Smooth muscle cell (in vitro differentiated cells): Measurements from ENCODE around the gene MGLL. TPM values are rescaled to one million over a fixed set of nuclear protein-coding genes. Genes with fewer than 3 reads are reported as not detected.

Experiments
- DNase-seq: peaks from one replicate; lab custom pipeline; 2025; ENCODE audit not compliant: unreplicated experiment; lab: John Stamatoyannopoulos, UW
- H2AFZ ChIP-seq: fragments of 200-600 bp; sonication (generic); 2 replicates; pipeline ENCODE4 v1.6.0; 2016; ENCODE audit warnings: antibody characterized with exemption, low read depth, mild to moderate bottlenecking
- H3F3A ChIP-seq: fragments of 200-600 bp; sonication (generic); 2 replicates; pipeline ENCODE4 v1.6.0; 2017; ENCODE audit warnings: antibody characterized with exemption, low read depth
- H3K27ac ChIP-seq: fragments of 200-600 bp; sonication (generic); 2 replicates; pipeline ENCODE4 v1.5.1; 2016; ENCODE audit warnings: low read depth, mild to moderate bottlenecking
- H3K27me3 ChIP-seq: fragments of 200-600 bp; sonication (generic); 2 replicates; pipeline ENCODE4 v1.6.1; 2016; ENCODE audit warnings: low read depth, mild to moderate bottlenecking
- H3K36me3 ChIP-seq: fragments of 200-600 bp; sonication (generic); 2 replicates; pipeline ENCODE4 v1.5.1; 2016; ENCODE audit warnings: low read depth
- H3K4me1 ChIP-seq: fragments of 200-600 bp; sonication (generic); 2 replicates; pipeline ENCODE4 v1.5.1; 2016; ENCODE audit warnings: low read depth
- H3K4me2 ChIP-seq: fragments of 200-600 bp; sonication (generic); 2 replicates; pipeline ENCODE4 v1.6.0; 2016; ENCODE audit warnings: mild to moderate bottlenecking
- H3K4me3 ChIP-seq: fragments of 200-600 bp; sonication (generic); 2 replicates; pipeline ENCODE4 v1.5.1; 2016; ENCODE audit warnings: mild to moderate bottlenecking
- H3K79me2 ChIP-seq: fragments of 200-600 bp; sonication (generic); 2 replicates; pipeline ENCODE4 v1.6.0; 2016; ENCODE audit warnings: low read depth, mild to moderate bottlenecking
- H3K9ac ChIP-seq: fragments of 200-600 bp; sonication (generic); 2 replicates; pipeline ENCODE4 v1.6.0; 2016; ENCODE audit warnings: low read depth
- H3K9me3 ChIP-seq: fragments of 200-600 bp; sonication (generic); replicated peaks from 2 replicates; pipeline ENCODE4 v1.5.1; 2016; ENCODE audit warnings: low read depth
- H4K20me1 ChIP-seq: fragments of 200-600 bp; sonication (generic); 2 replicates; pipeline ENCODE4 v1.6.0; 2016; ENCODE audit warnings: low read depth
- WGBS: methylation state at CpG from one replicate; pipeline ENCODE4 v1.1.7; 2016; ENCODE audit warnings: low lambda C conversion rate; 5-methylcytosine and 5-hydroxymethylcytosine counted together
- polyA plus RNA-seq: library from polyadenylated mRNA; unstranded; fragments of >200 nt; fragmentation: Nextera tagmentation; extraction: Ambion mirVana; gene quantifications from 2 replicates; pipeline ENCODE4 v1.2.1, GENCODE V29; 2016
- total RNA-seq: library from RNA; depleted of rRNA; stranded (reverse); fragments of >200 nt; gene quantifications from 2 replicates; pipeline ENCODE4 v1.2.3, GENCODE V29; 2014
- TF ChIP-seq, protein P1 (sequence below): fragments of 200-600 bp; sonication (generic); IDR thresholded peaks from 2 replicates; pipeline ENCODE4 v1.5.1; 2017; ENCODE audit warnings: borderline replicate concordance, mild to moderate bottlenecking, antibody characterized with exemption; ENCODE audit not compliant: insufficient read depth, poor library complexity, severe bottlenecking

The MGLL gene
- total and polyA plus RNA-seq, 2 experiments from 2014 or later = 13.6 to 22.5 TPM

DNA sequence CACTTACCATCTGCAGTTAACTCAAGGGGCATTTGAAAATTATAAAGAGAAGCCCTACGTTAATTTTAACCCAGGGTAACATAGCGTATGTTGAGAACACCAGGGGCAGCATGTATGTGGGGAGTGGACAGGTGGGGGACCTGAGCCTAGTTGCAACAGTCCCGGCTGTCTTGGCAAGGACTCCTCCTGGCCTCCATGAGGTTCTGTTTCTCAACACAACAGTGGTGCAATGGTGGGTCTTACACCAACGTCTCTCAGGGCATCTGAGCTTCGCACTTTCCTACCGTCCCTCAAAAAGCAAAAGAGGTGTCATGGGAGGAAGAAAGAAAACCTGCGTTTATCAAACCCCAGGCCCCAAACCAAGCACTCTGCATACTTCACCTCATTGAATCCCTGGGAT lies 50.6 kb downstream of the MGLL start:
- Histone ChIP-seq H4K20me1 (no peaks in the 10 kb centered on the region), H3K4me1 (no peaks in the 10 kb centered on the region), H2AFZ (no peak overlapping the region), H3K79me2 (no peaks in the 10 kb centered on the region), H3K4me2 (no peak overlapping the region), H3K27me3 (no peaks in the 10 kb centered on the region), H3F3A (no peaks in the 10 kb centered on the region), H3K9me3 (no peaks in the 10 kb centered on the region), H3K36me3 (no peaks in the 10 kb centered on the region), H3K27ac (no peak overlapping the region), H3K9ac (no peak overlapping the region), H3K4me3 (no peak overlapping the region)
- TF ChIP-seq, protein P1, sequence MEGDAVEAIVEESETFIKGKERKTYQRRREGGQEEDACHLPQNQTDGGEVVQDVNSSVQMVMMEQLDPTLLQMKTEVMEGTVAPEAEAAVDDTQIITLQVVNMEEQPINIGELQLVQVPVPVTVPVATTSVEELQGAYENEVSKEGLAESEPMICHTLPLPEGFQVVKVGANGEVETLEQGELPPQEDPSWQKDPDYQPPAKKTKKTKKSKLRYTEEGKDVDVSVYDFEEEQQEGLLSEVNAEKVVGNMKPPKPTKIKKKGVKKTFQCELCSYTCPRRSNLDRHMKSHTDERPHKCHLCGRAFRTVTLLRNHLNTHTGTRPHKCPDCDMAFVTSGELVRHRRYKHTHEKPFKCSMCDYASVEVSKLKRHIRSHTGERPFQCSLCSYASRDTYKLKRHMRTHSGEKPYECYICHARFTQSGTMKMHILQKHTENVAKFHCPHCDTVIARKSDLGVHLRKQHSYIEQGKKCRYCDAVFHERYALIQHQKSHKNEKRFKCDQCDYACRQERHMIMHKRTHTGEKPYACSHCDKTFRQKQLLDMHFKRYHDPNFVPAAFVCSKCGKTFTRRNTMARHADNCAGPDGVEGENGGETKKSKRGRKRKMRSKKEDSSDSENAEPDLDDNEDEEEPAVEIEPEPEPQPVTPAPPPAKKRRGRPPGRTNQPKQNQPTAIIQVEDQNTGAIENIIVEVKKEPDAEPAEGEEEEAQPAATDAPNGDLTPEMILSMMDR = no peak
- DNase-seq = no peak
- WGBS = 86% methylated on average over 7 of the region's 7 CpGs

DNA sequence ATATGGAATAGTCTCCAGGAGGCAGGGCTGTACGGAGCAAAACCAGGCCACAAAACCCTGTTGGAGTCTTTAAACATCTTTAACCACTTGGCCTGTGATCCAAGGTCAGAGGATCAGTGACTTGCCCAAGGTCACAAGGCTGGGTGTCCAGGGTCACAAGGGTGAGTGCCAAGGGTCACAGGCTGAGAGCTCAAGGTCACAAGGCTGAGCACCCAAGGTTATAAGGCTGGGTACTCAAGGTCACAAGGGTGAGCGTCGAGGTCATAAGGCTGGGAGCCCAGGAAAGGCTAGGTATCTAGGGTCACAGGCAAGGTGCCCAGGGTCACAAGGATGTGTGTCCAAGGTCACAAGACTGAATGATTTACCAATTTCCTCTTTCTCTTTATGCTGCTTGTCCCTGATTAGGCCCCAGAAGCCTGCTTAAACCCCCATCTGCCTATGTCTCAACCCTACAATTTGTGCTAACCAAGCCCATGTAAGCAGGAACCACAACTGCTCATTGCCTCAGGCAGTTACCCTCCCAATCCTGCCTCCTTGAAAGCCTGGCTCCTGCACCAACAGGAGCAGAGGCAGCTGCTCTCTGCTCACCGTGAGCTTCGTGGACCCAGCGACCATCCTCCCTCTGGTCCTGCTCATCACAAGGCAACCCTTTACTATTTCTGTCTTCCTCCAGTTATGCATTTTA lies 51.5 kb downstream of the MGLL start:
- Histone ChIP-seq H3K9me3 (no peaks in the 10 kb centered on the region), H2AFZ (no peak overlapping the region)
- 87% methylated on average over 6 of the region's 6 CpGs for WGBS

DNA sequence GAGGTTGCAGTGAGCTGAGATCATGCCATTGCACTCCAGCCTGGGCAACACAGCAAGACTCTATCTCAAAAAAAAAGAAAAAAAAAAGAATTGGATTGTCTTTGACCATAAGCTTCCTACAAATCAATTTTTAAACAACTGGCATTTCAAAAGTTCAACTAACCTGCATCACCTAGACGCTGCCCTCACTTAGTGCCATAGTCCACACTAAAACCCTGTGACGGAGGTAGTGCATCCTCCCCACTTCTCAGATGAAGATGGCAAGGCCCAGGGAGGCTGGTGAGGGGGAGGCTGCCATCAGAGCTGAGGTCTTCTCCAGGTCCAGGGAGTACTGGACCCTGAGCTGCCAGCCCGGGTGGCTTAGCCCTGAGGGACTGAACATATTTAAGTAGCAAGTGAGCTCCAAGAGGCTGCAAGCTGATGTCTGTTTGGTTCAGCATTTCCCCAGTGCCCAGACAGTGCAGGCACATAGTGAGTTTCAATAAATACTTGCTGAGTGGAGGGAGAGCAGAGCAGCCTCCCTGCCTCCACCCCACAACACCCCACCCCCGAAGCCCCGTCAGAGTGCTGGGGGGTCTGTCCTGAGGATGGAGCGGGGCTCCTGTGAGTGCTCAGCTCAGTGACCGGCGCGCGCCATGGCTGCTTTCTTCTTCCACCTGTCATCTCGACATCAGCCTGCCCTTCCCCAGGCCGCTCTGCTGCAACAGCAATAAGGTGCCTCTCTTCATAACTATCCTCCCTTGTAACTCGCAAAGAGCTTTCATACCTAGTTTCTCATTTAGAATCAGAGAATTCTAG lies 52.8 kb downstream of the MGLL start:
- Histone ChIP-seq H4K20me1 (no peaks in the 10 kb centered on the region), H3K9me3 (no peaks in the 10 kb centered on the region), H2AFZ (no peak overlapping the region), H3K4me3 (no peak overlapping the region), H3K79me2 (no peaks in the 10 kb centered on the region), H3K9ac (no peak overlapping the region), H3K27ac (no peak overlapping the region), H3K36me3 (no peaks in the 10 kb centered on the region), H3F3A (no peaks in the 10 kb centered on the region), H3K4me2 (no peak overlapping the region), H3K27me3 (no peaks in the 10 kb centered on the region), H3K4me1 (no peaks in the 10 kb centered on the region)
- DNase-seq = no peak
- WGBS = 95% methylated on average over 13 of the region's 13 CpGs
- TF ChIP-seq, protein P1 = no peak

More for the DNA sequence above, 51.5 kb downstream of the MGLL start:
- no peaks in the 10 kb centered on the region for H3K27me3 ChIP-seq
- no peak overlapping the region for H3K9ac ChIP-seq
- H3K79me2 ChIP-seq = no peaks in the 10 kb centered on the region
- TF ChIP-seq, protein P1 = no peak
- no peak overlapping the region for H3K27ac ChIP-seq
- no peaks in the 10 kb centered on the region for H4K20me1 ChIP-seq
- H3K4me3 ChIP-seq = no peak overlapping the region
- DNase-seq = no peak
- no peak overlapping the region for H3K4me2 ChIP-seq
- no peaks in the 10 kb centered on the region for H3F3A ChIP-seq
- no peaks in the 10 kb centered on the region for H3K4me1 ChIP-seq
- H3K36me3 ChIP-seq = no peaks in the 10 kb centered on the region
